Neural progenitor cell (in vitro differentiated cells): ENCODE data around the gene PTPRN2. TPM values are rescaled to one million over a fixed set of nuclear protein-coding genes. Genes with fewer than 3 reads are reported as not detected.
"Not testable (repeated sequence)": the region's sequence is repeated elsewhere in the genome, so short reads cannot be mapped to it uniquely, and the experiment has no call there.

Source experiments
- DNase-seq: peaks from one replicate; pipeline ENCODE4 v3.0.0-alpha.2; 2016; ENCODE audit warnings: low spot score
- H2AFZ ChIP-seq: fragments of 200-600 bp; sonication (generic); replicated peaks from 2 replicates; pipeline ENCODE4 v1.6.1; 2016; ENCODE audit warnings: antibody characterized with exemption
- H3F3A ChIP-seq: fragments of 200-600 bp; sonication (generic); 2 replicates; pipeline ENCODE4 v1.6.1; 2016; ENCODE audit warnings: antibody characterized with exemption, low read depth
- H3K27ac ChIP-seq: fragments of 200-600 bp; sonication (generic); 2 replicates; pipeline ENCODE4 v1.5.1; 2016; ENCODE audit warnings: mild to moderate bottlenecking
- H3K27me3 ChIP-seq: fragments of 200-600 bp; sonication (generic); 2 replicates; pipeline ENCODE4 v1.6.1; 2016; ENCODE audit warnings: mild to moderate bottlenecking, moderate library complexity
- H3K36me3 ChIP-seq: fragments of 200-600 bp; sonication (generic); 2 replicates; pipeline ENCODE4 v1.5.1; 2016
- H3K4me1 ChIP-seq: fragments of 200-600 bp; sonication (generic); 2 replicates; pipeline ENCODE4 v1.6.1; 2016; ENCODE audit warnings: mixed run types
- H3K4me2 ChIP-seq: fragments of 200-600 bp; sonication (generic); 2 replicates; pipeline ENCODE4 v1.6.1; 2016
- H3K4me3 ChIP-seq: fragments of 200-600 bp; sonication (generic); 2 replicates; pipeline ENCODE4 v1.5.1; 2016
- H3K79me2 ChIP-seq: fragments of 200-600 bp; sonication (generic); 2 replicates; pipeline ENCODE4 v1.6.1; 2016; ENCODE audit warnings: low read depth
- H3K9ac ChIP-seq: fragments of 200-600 bp; sonication (generic); 2 replicates; pipeline ENCODE4 v1.6.1; 2016
- H3K9me3 ChIP-seq: fragments of 200-600 bp; sonication (generic); 2 replicates; pipeline ENCODE4 v1.5.1; 2016; ENCODE audit warnings: low read depth
- H4K20me1 ChIP-seq: fragments of 200-600 bp; sonication (generic); 2 replicates; pipeline ENCODE4 v1.6.1; 2016; ENCODE audit warnings: low read depth
- H3K27ac Mint-ChIP-seq: 3 replicates; pipeline ENCODE4 v1.8.0; 2021; ENCODE audit warnings: mixed read lengths
- H3K27me3 Mint-ChIP-seq: 2 replicates; pipeline ENCODE4 v1.8.0; 2022; ENCODE audit warnings: low read depth, mild to moderate bottlenecking, inconsistent platforms, moderate library complexity, mixed read lengths; ENCODE audit not compliant: insufficient read depth
- H3K36me3 Mint-ChIP-seq: 3 replicates; pipeline ENCODE4 v1.8.0; 2021; ENCODE audit warnings: mixed read lengths
- H3K4me1 Mint-ChIP-seq: 3 replicates; pipeline ENCODE4 v1.8.0; 2021; ENCODE audit warnings: mixed read lengths
- H3K4me3 Mint-ChIP-seq: 3 replicates; pipeline ENCODE4 v1.8.0; 2021; ENCODE audit warnings: mild to moderate bottlenecking, moderate library complexity, mixed read lengths
- H3K9me3 Mint-ChIP-seq: 3 replicates; pipeline ENCODE4 v1.8.0; 2020; ENCODE audit warnings: mixed read lengths
- CTCF ChIP-seq: fragments of 200-600 bp; sonication (generic); IDR thresholded peaks from 2 replicates; pipeline ENCODE4 v1.5.1; 2017; ENCODE audit warnings: antibody characterized with exemption, mild to moderate bottlenecking
- EZH2 ChIP-seq: fragments of 200-600 bp; sonication (generic); IDR thresholded peaks from 2 replicates; pipeline ENCODE4 v1.6.1; 2017; ENCODE audit warnings: antibody characterized with exemption, mild to moderate bottlenecking, moderate library complexity
- EZH2phosphoT487 ChIP-seq: fragments of 200-600 bp; sonication (generic); IDR thresholded peaks from 2 replicates; pipeline ENCODE4 v1.6.1; 2017; ENCODE audit warnings: antibody characterized with exemption
- total RNA-seq: library from RNA; depleted of rRNA; stranded (reverse); fragments of >200 nt; gene quantifications from 2 replicates; pipeline ENCODE4 v1.2.3, GENCODE V29; 2015; ENCODE audit warnings: low replicate concordance

PTPRN2 gene
- total RNA-seq, 1 donor from 2014 or later: 3.0 TPM

- Histone ChIP-seq H3K27me3 (no peaks in the 10 kb centered on the region), H3K79me2 (no peaks in the 10 kb centered on the region), H4K20me1 (no peaks in the 10 kb centered on the region), H3K27ac (no peak overlapping the region), H3F3A (peaks cover 4% of the 10 kb centered on the region), H3K4me3 (no peak overlapping the region), H3K36me3 (no peaks in the 10 kb centered on the region), H2AFZ (no peak overlapping the region), H3K4me2 (no peak overlapping the region), H3K4me1 (peaks cover 12% of the 10 kb centered on the region), H3K9ac (no peak overlapping the region), H3K9me3 (no peaks in the 10 kb centered on the region)
- Mint-ChIP-seq H3K27me3 (peaks cover 3% of the 10 kb centered on the region), H3K36me3 (no peaks in the 10 kb centered on the region), H3K4me3 (peak overlapping the region; percentile 33), H3K4me1 (peaks cover 24% of the 10 kb centered on the region), H3K9me3 (no peaks in the 10 kb centered on the region), H3K27ac (peak overlapping the region; percentile 81)
- TF ChIP-seq EZH2: no peak
- no peak for TF ChIP-seq CTCF
- no peak for TF ChIP-seq EZH2phosphoT487
- DNase-seq: no peak
These were observed 683.3 kb downstream of the PTPRN2 start for GRCh38 chr7:157904211-157904865.

- Mint-ChIP-seq H3K27ac (peak overlapping the region; percentile 63), H3K9me3 (no peaks in the 10 kb centered on the region), H3K27me3 (peaks cover 3% of the 10 kb centered on the region), H3K4me1 (peaks cover 26% of the 10 kb centered on the region), H3K4me3 (no peak overlapping the region), H3K36me3 (no peaks in the 10 kb centered on the region)
- Histone ChIP-seq H3K27ac (no peak overlapping the region), H2AFZ (no peak overlapping the region), H3F3A (peaks cover 4% of the 10 kb centered on the region), H3K9me3 (no peaks in the 10 kb centered on the region), H3K4me2 (no peak overlapping the region), H3K27me3 (no peaks in the 10 kb centered on the region), H4K20me1 (no peaks in the 10 kb centered on the region), H3K4me3 (no peak overlapping the region), H3K36me3 (no peaks in the 10 kb centered on the region), H3K79me2 (no peaks in the 10 kb centered on the region), H3K4me1 (peaks cover 16% of the 10 kb centered on the region), H3K9ac (no peak overlapping the region)
- peak; percentile 18 for DNase-seq
- TF ChIP-seq CTCF (no peak), EZH2 (no peak), EZH2phosphoT487 (no peak)
These were observed 683.9 kb downstream of the PTPRN2 start for GRCh38 chr7:157903710-157904109.

- Histone ChIP-seq H3F3A (peaks cover 4% of the 10 kb centered on the region), H2AFZ (no peak overlapping the region), H3K27me3 (no peaks in the 10 kb centered on the region), H3K36me3 (no peaks in the 10 kb centered on the region), H3K4me3 (no peak overlapping the region), H3K27ac (no peak overlapping the region), H4K20me1 (no peaks in the 10 kb centered on the region), H3K9ac (no peak overlapping the region), H3K9me3 (no peaks in the 10 kb centered on the region), H3K79me2 (no peaks in the 10 kb centered on the region), H3K4me1 (peaks cover 16% of the 10 kb centered on the region), H3K4me2 (no peak overlapping the region)
- no peak for DNase-seq
- Mint-ChIP-seq H3K4me1 (peaks cover 26% of the 10 kb centered on the region), H3K36me3 (no peaks in the 10 kb centered on the region), H3K27ac (no peak overlapping the region), H3K9me3 (no peaks in the 10 kb centered on the region), H3K27me3 (peaks cover 3% of the 10 kb centered on the region), H3K4me3 (no peak overlapping the region)
- TF ChIP-seq CTCF: no peak
- no peak for TF ChIP-seq EZH2
- TF ChIP-seq EZH2phosphoT487: no peak
These were observed 684.3 kb downstream of the PTPRN2 start for GRCh38 chr7:157903296-157903695.

- H2AFZ ChIP-seq, H3K9me3 ChIP-seq, H3K9me3 Mint-ChIP-seq, H3F3A ChIP-seq, H3K9ac ChIP-seq, H3K27me3 ChIP-seq, DNase-seq, H3K27me3 Mint-ChIP-seq, H3K4me3 Mint-ChIP-seq, H4K20me1 ChIP-seq, H3K4me2 ChIP-seq, H3K79me2 ChIP-seq, H3K27ac ChIP-seq, H3K27ac Mint-ChIP-seq, H3K4me3 ChIP-seq, H3K36me3 Mint-ChIP-seq, H3K36me3 ChIP-seq: not testable (repeated sequence)
- peaks cover 30% of the 10 kb centered on the region for H3K4me1 Mint-ChIP-seq
- peaks cover 21% of the 10 kb centered on the region for H3K4me1 ChIP-seq
These were observed 685.6 kb downstream of the PTPRN2 start for GRCh38 chr7:157901816-157902610.
